HepG2 (cell line): ENCODE data around the gene GPATCH3. TPM values are rescaled to one million over a fixed set of nuclear protein-coding genes. Genes with fewer than 3 reads are reported as not detected.

ENCODE experiments used
- CENPT ChIP-seq: sonication (generic); formaldehyde crosslinking; IDR thresholded peaks from 2 replicates; pipeline ENCODE4 v1.8.0; 2022; ENCODE audit warnings: low read depth, mild to moderate bottlenecking, moderate library complexity, missing genetic modification reagents
- DR1 ChIP-seq: sonication (generic); formaldehyde crosslinking; IDR thresholded peaks from 2 replicates; pipeline ENCODE4 v1.8.0; 2021; ENCODE audit warnings: mild to moderate bottlenecking, missing genetic modification reagents, inconsistent platforms
- ETV5 ChIP-seq: IDR thresholded peaks from 2 replicates; pipeline ENCODE4 v1.6.1; 2018; ENCODE audit warnings: missing biosample characterization, missing genetic modification reagents, inconsistent platforms, borderline replicate concordance
- FOXJ3 ChIP-seq: sonication (generic); formaldehyde crosslinking; IDR thresholded peaks from 2 replicates; pipeline ENCODE4 v1.4.0; 2020; ENCODE audit warnings: missing genetic modification reagents, mild to moderate bottlenecking, borderline replicate concordance
- GATA4 ChIP-seq: sonication (generic); IDR thresholded peaks from 2 replicates; pipeline ENCODE4 v1.6.1; 2016; ENCODE audit warnings: antibody characterized with exemption, low read depth, borderline replicate concordance
- GATAD1 ChIP-seq: IDR thresholded peaks from 2 replicates; pipeline ENCODE4 v1.6.1; 2016; ENCODE audit warnings: missing genetic modification reagents, missing compliant biosample characterization
- HCFC1 ChIP-seq: fragments of 150-350 bp; IDR thresholded peaks from 2 replicates; pipeline ENCODE4 v1.6.1; 2014; ENCODE audit warnings: low read depth, low read length
- HDAC6 ChIP-seq: fragments of 200-600 bp; sonication (generic); IDR thresholded peaks from 2 replicates; pipeline ENCODE4 v1.7.0; 2017; ENCODE audit warnings: mild to moderate bottlenecking, antibody characterized with exemption, low read length, low read depth
- HMGA1 ChIP-seq: sonication (generic); formaldehyde crosslinking; conservative IDR thresholded peaks from 2 replicates; pipeline ENCODE4 v1.4.0; 2020; ENCODE audit warnings: missing genetic modification reagents
- HOXA7 ChIP-seq: sonication (generic); formaldehyde crosslinking; IDR thresholded peaks from 2 replicates; pipeline ENCODE4 v1.8.1; 2022; ENCODE audit warnings: mild to moderate bottlenecking, missing genetic modification reagents, moderate library complexity
- KDM4B ChIP-seq: sonication (generic); formaldehyde crosslinking; IDR thresholded peaks from 2 replicates; pipeline ENCODE4 v1.4.0; 2020; ENCODE audit warnings: missing genetic modification reagents
- MAF1 ChIP-seq: sonication (generic); formaldehyde crosslinking; IDR thresholded peaks from 2 replicates; pipeline ENCODE4 v1.5.0; 2020; ENCODE audit warnings: missing genetic modification reagents, borderline replicate concordance
- MTA1 ChIP-seq: sonication (generic); formaldehyde crosslinking; IDR thresholded peaks from 2 replicates; pipeline ENCODE4 v1.4.0; 2020; ENCODE audit warnings: missing genetic modification reagents, mild to moderate bottlenecking, borderline replicate concordance
- NFKB2 ChIP-seq: sonication (generic); formaldehyde crosslinking; IDR thresholded peaks from 2 replicates; pipeline ENCODE4 v1.4.0; 2020; ENCODE audit warnings: missing genetic modification reagents, borderline replicate concordance
- PAXIP1 ChIP-seq: sonication (generic); formaldehyde crosslinking; conservative IDR thresholded peaks from 2 replicates; pipeline ENCODE4 v1.4.0; 2020; ENCODE audit warnings: mild to moderate bottlenecking, missing genetic modification reagents, moderate library complexity
- PHF21A ChIP-seq: sonication (generic); formaldehyde crosslinking; IDR thresholded peaks from 2 replicates; pipeline ENCODE4 v1.5.0; 2020; ENCODE audit warnings: mild to moderate bottlenecking, missing genetic modification reagents
- TBX3 ChIP-seq: fragments of 450-650 bp; IDR thresholded peaks from 2 replicates; pipeline ENCODE4 v1.6.1; 2017; ENCODE audit warnings: antibody characterized with exemption, mild to moderate bottlenecking, inconsistent platforms, borderline replicate concordance
- TCF7L2 ChIP-seq: IDR thresholded peaks from 2 replicates; pipeline ENCODE4 v1.6.1; 2011; ENCODE audit warnings: mild to moderate bottlenecking, low read depth, low read length, moderate library complexity
- TEAD2 ChIP-seq: sonication (generic); formaldehyde crosslinking; IDR thresholded peaks from 2 replicates; pipeline ENCODE4 v1.9.0; 2021; ENCODE audit warnings: missing genetic modification reagents
- ZFP62 ChIP-seq: sonication (generic); formaldehyde crosslinking; IDR thresholded peaks from 2 replicates; pipeline ENCODE4 v1.4.0; 2020; ENCODE audit warnings: missing genetic modification reagents
- ZNF207 ChIP-seq: fragments of 450-650 bp; IDR thresholded peaks from 2 replicates; pipeline ENCODE4 v1.6.1; 2016; ENCODE audit warnings: antibody characterized with exemption, borderline replicate concordance
- ZNF335 ChIP-seq: sonication (generic); formaldehyde crosslinking; IDR thresholded peaks from 2 replicates; pipeline ENCODE4 v1.4.0; 2020; ENCODE audit warnings: missing genetic modification reagents
- ZNF367 ChIP-seq: sonication (generic); formaldehyde crosslinking; IDR thresholded peaks from 2 replicates; pipeline ENCODE4 v1.4.0; 2020; ENCODE audit warnings: missing genetic modification reagents, borderline replicate concordance
- ZNF484 ChIP-seq: sonication (generic); formaldehyde crosslinking; IDR thresholded peaks from 2 replicates; pipeline ENCODE4 v1.5.1; 2020; ENCODE audit warnings: mild to moderate bottlenecking, low read depth, missing genetic modification reagents, borderline replicate concordance
- ZNF589 ChIP-seq: sonication (generic); formaldehyde crosslinking; conservative IDR thresholded peaks from 2 replicates; pipeline ENCODE4 v1.8.0; 2022; ENCODE audit warnings: mild to moderate bottlenecking, moderate library complexity, missing genetic modification reagents
- polyA plus RNA-seq, 8 experiments: library from polyadenylated mRNA; depleted of rRNA in 3 of 8; stranded (reverse) in 7 of 8; unstranded in 1 of 8; fragments of >200 nt; fragmentation: Illumina TruSeq in 4 of 8; extraction: Trizol in 4 of 8; gene quantifications; 2 replicates each; pipeline versions ENCODE4 v1.2.1 to v1.2.3, GENCODE V29; 2011 to 2016; ENCODE audit warnings: low read depth in 4 of 8, missing spikeins in 1 of 8, mixed read lengths in 1 of 8; ENCODE audit not compliant: insufficient read depth in 1 of 8
- total RNA-seq, 5 experiments: library from RNA; depleted of rRNA; stranded (reverse); fragments of >200 nt; fragmentation: Illumina TruSeq; extraction: Trizol; gene quantifications; 2 replicates each; pipeline ENCODE4 v1.2.3, GENCODE V29; 2016; ENCODE audit warnings: low read depth in 1 of 5

The GPATCH3 gene
- total and polyA plus RNA-seq, 2 of the 13 experiments (the other 11 are each of a cell fraction or from before 2014, with no cell fraction given), result 8.3 to 11.0 TPM

GRCh38 chr1:26889551-26890466 is 10.5 kb downstream of the GPATCH3 start, which contains the start of gene GPN2 (continued):
- TF ChIP-seq HMGA1 (CRISPR knock-in tag) (no peak), FOXJ3 (CRISPR knock-in tag) (no peak; the same call in 1 of the 2 replicates), PAXIP1 (CRISPR knock-in tag) (peak; percentile 39; the same call in 1 of the 2 replicates), DR1 (peak; percentile 67), GATA4 (peak; percentile 45; the same call in 1 of the 2 replicates), HDAC6 (no peak), KDM4B (CRISPR knock-in tag) (peak; percentile 87; the same call in 1 of the 2 replicates), TCF7L2 (no peak), NFKB2 (CRISPR knock-in tag) (peak; percentile 76; the same call in 1 of the 2 replicates), TEAD2 (CRISPR knock-in tag) (no peak), ZNF335 (CRISPR knock-in tag) (no peak; the same call in 1 of the 2 replicates), MAF1 (no peak; the same call in 1 of the 2 replicates), CENPT (CRISPR knock-in tag) (0 out of 2 replicates have a peak, but pooled peaks have one; percentile 47), ZFP62 (CRISPR knock-in tag) (no peak), HCFC1 (no peak), ETV5 (CRISPR knock-in tag) (peak; percentile 65), ZNF589 (CRISPR knock-in tag) (peak; percentile 84; the same call in 1 of the 2 replicates), ZNF207 (no peak), TBX3 (no peak), MTA1 (CRISPR knock-in tag) (peak; percentile 73; the same call in 1 of the 2 replicates), ZNF484 (0 out of 2 replicates have a peak, but pooled peaks have one; percentile 78), ZNF367 (CRISPR knock-in tag) (no peak), GATAD1 (CRISPR knock-in tag) (peak; percentile 90), HOXA7 (CRISPR knock-in tag) (no peak), PHF21A (peak; percentile 51; the same call in 1 of the 2 replicates)
